Nephron progenitor cell (in vitro differentiated cells): Measurements from ENCODE around the gene CAD.

ENCODE experiments used
- DNase-seq: peaks from one replicate; pipeline ENCODE4 v3.0.0; 2021
- H3K27ac Mint-ChIP-seq: 2 replicates; pipeline ENCODE4 v1.8.0; 2021; ENCODE audit warnings: mild to moderate bottlenecking, moderate library complexity, mixed read lengths
- H3K27me3 Mint-ChIP-seq: 2 replicates; pipeline ENCODE4 v1.8.0; 2021; ENCODE audit warnings: mild to moderate bottlenecking, low read depth, mixed read lengths; ENCODE audit not compliant: poor library complexity
- H3K36me3 Mint-ChIP-seq: 2 replicates; pipeline ENCODE4 v1.8.0; 2021; ENCODE audit warnings: low read depth, mixed read lengths
- H3K4me1 Mint-ChIP-seq: 2 replicates; pipeline ENCODE4 v1.8.0; 2021; ENCODE audit warnings: mixed read lengths
- H3K4me3 Mint-ChIP-seq: 2 replicates; pipeline ENCODE4 v1.8.0; 2021; ENCODE audit warnings: mild to moderate bottlenecking, moderate library complexity, mixed read lengths
- H3K9me3 Mint-ChIP-seq: 2 replicates; pipeline ENCODE4 v1.8.0; 2021; ENCODE audit warnings: mild to moderate bottlenecking, moderate library complexity, mixed read lengths
- CTCF ChIP-seq: fragments of 200-600 bp; sonication (generic); IDR thresholded peaks from 2 replicates; pipeline ENCODE4 v1.5.0; 2021; ENCODE audit warnings: antibody characterized with exemption

Gene CAD

GRCh38 chr2:27203741-27204140, 13.4 kb upstream of the CAD start:
- H3K4me3 Mint-ChIP-seq, result no peak overlapping the region
- no peak for TF ChIP-seq CTCF
- peaks cover 56% of the 10 kb centered on the region for H3K36me3 Mint-ChIP-seq
- H3K27me3 Mint-ChIP-seq, result no peaks in the 10 kb centered on the region
- H3K27ac Mint-ChIP-seq, result no peak overlapping the region
- no peaks in the 10 kb centered on the region for H3K9me3 Mint-ChIP-seq
- peaks cover 9% of the 10 kb centered on the region for H3K4me1 Mint-ChIP-seq
- no peak for DNase-seq

DNA sequence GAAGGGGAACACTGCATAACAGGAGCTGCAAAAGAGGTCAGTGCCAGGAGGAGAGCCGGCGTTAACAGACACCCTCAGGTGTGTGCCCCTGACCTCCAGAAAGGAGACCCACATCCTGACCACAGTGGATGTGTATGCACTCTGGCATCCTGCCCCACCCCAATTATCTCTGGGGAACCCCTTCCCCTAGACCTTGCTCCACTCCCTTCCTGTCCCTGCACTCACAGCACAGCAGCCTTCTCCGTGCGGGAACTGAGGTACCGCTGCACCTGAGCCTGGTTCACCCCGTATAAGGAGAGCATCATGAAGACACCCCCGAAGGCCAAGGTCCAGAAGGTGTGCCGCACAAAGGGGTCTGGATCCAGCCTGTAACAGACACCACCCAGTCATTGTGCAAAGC, 12.6 kb upstream of the CAD start:
- no peak overlapping the region for H3K4me3 Mint-ChIP-seq
- no peaks in the 10 kb centered on the region for H3K9me3 Mint-ChIP-seq
- H3K36me3 Mint-ChIP-seq, result peaks cover 57% of the 10 kb centered on the region
- no peak for DNase-seq
- H3K27ac Mint-ChIP-seq, result no peak overlapping the region
- TF ChIP-seq CTCF, result no peak
- H3K27me3 Mint-ChIP-seq, result no peaks in the 10 kb centered on the region
- H3K4me1 Mint-ChIP-seq, result peaks cover 17% of the 10 kb centered on the region

GRCh38 chr2:27205206-27205605, 12.0 kb upstream of the CAD start:
- Mint-ChIP-seq H3K9me3 (no peaks in the 10 kb centered on the region), H3K27me3 (no peaks in the 10 kb centered on the region)

GRCh38 chr2:27206346-27206745, 10.8 kb upstream of the CAD start:
- peaks cover 60% of the 10 kb centered on the region for H3K36me3 Mint-ChIP-seq
- DNase-seq, result no peak
- H3K4me3 Mint-ChIP-seq, result no peak overlapping the region
- H3K4me1 Mint-ChIP-seq, result peaks cover 28% of the 10 kb centered on the region
- H3K9me3 Mint-ChIP-seq, result no peaks in the 10 kb centered on the region
- H3K27me3 Mint-ChIP-seq, result no peaks in the 10 kb centered on the region
- no peak overlapping the region for H3K27ac Mint-ChIP-seq
- TF ChIP-seq CTCF, result no peak

More at GRCh38 chr2:27205206-27205605, 12.0 kb upstream of the CAD start:
- H3K4me3 Mint-ChIP-seq, result no peak overlapping the region
- H3K36me3 Mint-ChIP-seq, result peaks cover 60% of the 10 kb centered on the region
- H3K27ac Mint-ChIP-seq, result peak overlapping the region; percentile 74
- TF ChIP-seq CTCF, result no peak
- DNase-seq, result no peak
- H3K4me1 Mint-ChIP-seq, result peaks cover 24% of the 10 kb centered on the region

- peaks cover 43% of the 10 kb centered on the region for H3K36me3 Mint-ChIP-seq
- H3K27ac Mint-ChIP-seq, result no peak overlapping the region
- no peak for DNase-seq
- H3K9me3 Mint-ChIP-seq, result no peaks in the 10 kb centered on the region
- peaks cover 2% of the 10 kb centered on the region for H3K27me3 Mint-ChIP-seq
- peaks cover 39% of the 10 kb centered on the region for H3K4me1 Mint-ChIP-seq
- TF ChIP-seq CTCF, result no peak
- H3K4me3 Mint-ChIP-seq, result no peak overlapping the region
These were observed 8.6 kb upstream of the CAD start for GRCh38 chr2:27208486-27209050.

DNA sequence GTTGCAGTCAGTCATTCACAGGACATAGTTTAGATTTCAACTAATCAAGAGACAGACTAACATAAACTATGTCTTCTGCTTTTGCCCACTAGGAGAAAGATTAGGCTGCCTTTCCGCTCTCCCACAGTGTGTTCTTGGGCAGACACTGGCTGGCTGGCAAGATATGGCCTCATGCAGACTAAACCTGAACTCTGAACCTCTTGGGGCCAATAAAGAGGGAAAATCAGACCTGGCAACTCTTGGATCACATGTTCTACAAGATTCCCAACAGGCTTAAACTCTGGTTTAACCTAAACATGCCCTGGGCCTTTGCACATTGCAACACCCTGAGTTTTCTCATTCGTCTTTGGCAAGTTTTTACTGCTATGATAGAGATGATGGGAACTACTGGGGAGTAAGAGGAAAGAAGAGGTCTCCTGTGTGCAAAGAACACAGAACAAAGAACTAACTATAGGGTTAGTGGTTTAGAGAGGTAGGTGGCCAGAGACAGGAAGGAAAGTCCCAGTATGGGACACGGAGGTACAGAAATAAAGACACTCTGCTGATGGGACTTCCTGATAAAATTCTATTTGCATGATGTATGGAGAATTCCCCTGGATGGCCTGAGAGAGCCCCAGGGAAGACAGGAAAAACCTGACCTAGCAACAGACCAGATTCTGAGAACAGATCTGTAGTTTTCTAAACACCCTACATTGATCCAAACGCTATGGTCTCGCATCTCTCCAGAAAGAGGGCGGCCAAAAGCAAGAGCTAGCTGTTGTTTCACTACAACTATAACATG, 7.4 kb upstream of the CAD start:
- peaks cover 38% of the 10 kb centered on the region for H3K36me3 Mint-ChIP-seq
- H3K4me1 Mint-ChIP-seq, result peaks cover 47% of the 10 kb centered on the region
- no peaks in the 10 kb centered on the region for H3K9me3 Mint-ChIP-seq
- TF ChIP-seq CTCF, result no peak
- DNase-seq, result no peak
- peak overlapping the region; percentile 49 for H3K27ac Mint-ChIP-seq
- H3K27me3 Mint-ChIP-seq, result peaks cover 3% of the 10 kb centered on the region
- peak overlapping the region; percentile 67 for H3K4me3 Mint-ChIP-seq
